ENCODE measurements around the gene LMO7.
"Not testable (repeated sequence)": the region's sequence is repeated elsewhere in the genome, so short reads cannot be mapped to it uniquely, and the experiment has no call there.

GRCh38 chr13:75780103-75780502 lies 144.0 kb downstream of the LMO7 start:
- TF ChIP-seq CTCF, POLR2AphosphoS5, POLR2A, EP300 (IDR thresholded peaks at IDR 0.05): not testable (repeated sequence)
